Measurements from ENCODE around the gene SLC38A3. TPM values are rescaled to one million over a fixed set of nuclear protein-coding genes. Genes with fewer than 3 reads are reported as not detected.
"Not testable (repeated sequence)": the region's sequence is repeated elsewhere in the genome, so short reads cannot be mapped to it uniquely, and the experiment has no call there.

The SLC38A3 gene
- total RNA-seq, 1 donor from 2014 or later, result 0.56 TPM

- Mint-ChIP-seq H3K4me3 (ENCODE audit: unreplicated experiment) (peak overlapping the region; percentile 87), H3K4me1 (ENCODE audit: unreplicated experiment) (peaks cover 76% of the 10 kb centered on the region)
Observed at GRCh38 chr3:50242851-50243542, 37.9 kb downstream of the SLC38A3 start.

DNA sequence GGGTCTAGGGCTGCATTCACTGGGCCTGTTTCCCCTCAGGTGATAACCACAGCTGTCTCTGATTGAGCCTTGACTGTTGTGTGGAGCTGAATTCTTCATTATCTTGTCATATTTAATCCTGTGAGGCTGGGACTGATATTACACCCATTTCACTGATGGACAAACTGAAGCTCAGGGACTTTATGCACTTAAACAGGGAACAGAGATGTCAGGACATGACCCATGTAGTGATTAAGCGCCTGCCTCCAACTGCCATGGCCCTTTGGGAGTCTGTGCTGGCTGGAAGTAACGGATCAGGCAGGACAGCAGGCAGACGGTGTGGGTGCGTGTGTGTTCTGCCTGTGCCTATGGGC, 38.4 kb downstream of the SLC38A3 start:
- H3K27ac Mint-ChIP-seq (ENCODE audit: unreplicated experiment), result peak overlapping the region; percentile 99
- H3K36me3 Mint-ChIP-seq (ENCODE audit: low read depth, unreplicated experiment), result peaks cover 27% of the 10 kb centered on the region
- H3K4me1 Mint-ChIP-seq (ENCODE audit: unreplicated experiment), result peaks cover 80% of the 10 kb centered on the region
- no peak for DNase-seq (ENCODE audit: low spot score)
- peaks cover 24% of the 10 kb centered on the region for H3K27me3 Mint-ChIP-seq (ENCODE audit: unreplicated experiment)
- H3K4me3 Mint-ChIP-seq (ENCODE audit: unreplicated experiment), result peak overlapping the region; percentile 85
- TF ChIP-seq CTCF (IDR thresholded peaks at IDR 0.05; ENCODE audit: unreplicated experiment), result no peak
- no peaks in the 10 kb centered on the region for H3K9me3 Mint-ChIP-seq (ENCODE audit: unreplicated experiment)

More at GRCh38 chr3:50242851-50243542, 37.9 kb downstream of the SLC38A3 start:
- Mint-ChIP-seq H3K27ac (ENCODE audit: unreplicated experiment) (peak overlapping the region; percentile 99), H3K27me3 (ENCODE audit: unreplicated experiment) (peaks cover 18% of the 10 kb centered on the region), H3K36me3 (ENCODE audit: low read depth, unreplicated experiment) (peaks cover 24% of the 10 kb centered on the region), H3K9me3 (ENCODE audit: unreplicated experiment) (no peaks in the 10 kb centered on the region)
- no peak for TF ChIP-seq CTCF (IDR thresholded peaks at IDR 0.05; ENCODE audit: unreplicated experiment)
- peak; percentile 77 for DNase-seq (ENCODE audit: low spot score)

GRCh38 chr3:50244813-50245212, 39.7 kb downstream of the SLC38A3 start:
- H3K27me3 Mint-ChIP-seq (ENCODE audit: unreplicated experiment), result peaks cover 22% of the 10 kb centered on the region
- H3K9me3 Mint-ChIP-seq (ENCODE audit: unreplicated experiment); DNase-seq (ENCODE audit: low spot score): not testable (repeated sequence)
- H3K27ac Mint-ChIP-seq (ENCODE audit: unreplicated experiment), result peak overlapping the region; percentile 95
- H3K36me3 Mint-ChIP-seq (ENCODE audit: low read depth, unreplicated experiment), result peaks cover 22% of the 10 kb centered on the region
- peaks cover 75% of the 10 kb centered on the region for H3K4me1 Mint-ChIP-seq (ENCODE audit: unreplicated experiment)
- peak overlapping the region; percentile 71 for H3K4me3 Mint-ChIP-seq (ENCODE audit: unreplicated experiment)

DNA sequence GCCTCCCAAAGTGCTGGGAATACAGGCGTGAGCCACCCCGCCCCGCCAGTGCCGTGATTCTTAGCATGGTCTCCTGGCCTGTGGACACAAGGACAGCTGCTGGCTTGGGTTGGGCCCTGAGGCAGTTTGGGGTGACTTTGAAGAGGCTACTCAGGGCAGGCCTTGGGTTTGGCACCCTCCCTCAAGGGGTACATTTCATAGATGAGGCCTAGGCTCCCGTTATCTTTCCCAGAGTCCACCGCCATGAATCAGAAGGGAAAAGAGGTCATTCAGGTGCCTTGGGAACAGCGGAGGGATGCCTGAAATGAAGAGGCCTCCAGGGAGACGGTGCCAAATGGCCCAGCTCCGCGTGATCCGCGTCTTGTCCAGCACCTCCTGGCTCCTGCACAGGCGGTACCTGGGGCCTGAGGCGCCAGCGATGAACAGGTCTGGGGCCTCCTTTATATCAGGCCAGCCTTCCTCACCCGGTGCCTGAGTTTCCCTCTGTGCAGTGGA, 40.2 kb downstream of the SLC38A3 start:
- peak overlapping the region; percentile 71 for H3K4me3 Mint-ChIP-seq (ENCODE audit: unreplicated experiment)
- peak; percentile 14 for DNase-seq (ENCODE audit: low spot score)
- no peaks in the 10 kb centered on the region for H3K9me3 Mint-ChIP-seq (ENCODE audit: unreplicated experiment)
- H3K27me3 Mint-ChIP-seq (ENCODE audit: unreplicated experiment), result peaks cover 23% of the 10 kb centered on the region
- peak overlapping the region; percentile 95 for H3K27ac Mint-ChIP-seq (ENCODE audit: unreplicated experiment)
- TF ChIP-seq CTCF (IDR thresholded peaks at IDR 0.05; ENCODE audit: unreplicated experiment), result no peak
- H3K4me1 Mint-ChIP-seq (ENCODE audit: unreplicated experiment), result peaks cover 73% of the 10 kb centered on the region
- H3K36me3 Mint-ChIP-seq (ENCODE audit: low read depth, unreplicated experiment), result peaks cover 19% of the 10 kb centered on the region

DNA sequence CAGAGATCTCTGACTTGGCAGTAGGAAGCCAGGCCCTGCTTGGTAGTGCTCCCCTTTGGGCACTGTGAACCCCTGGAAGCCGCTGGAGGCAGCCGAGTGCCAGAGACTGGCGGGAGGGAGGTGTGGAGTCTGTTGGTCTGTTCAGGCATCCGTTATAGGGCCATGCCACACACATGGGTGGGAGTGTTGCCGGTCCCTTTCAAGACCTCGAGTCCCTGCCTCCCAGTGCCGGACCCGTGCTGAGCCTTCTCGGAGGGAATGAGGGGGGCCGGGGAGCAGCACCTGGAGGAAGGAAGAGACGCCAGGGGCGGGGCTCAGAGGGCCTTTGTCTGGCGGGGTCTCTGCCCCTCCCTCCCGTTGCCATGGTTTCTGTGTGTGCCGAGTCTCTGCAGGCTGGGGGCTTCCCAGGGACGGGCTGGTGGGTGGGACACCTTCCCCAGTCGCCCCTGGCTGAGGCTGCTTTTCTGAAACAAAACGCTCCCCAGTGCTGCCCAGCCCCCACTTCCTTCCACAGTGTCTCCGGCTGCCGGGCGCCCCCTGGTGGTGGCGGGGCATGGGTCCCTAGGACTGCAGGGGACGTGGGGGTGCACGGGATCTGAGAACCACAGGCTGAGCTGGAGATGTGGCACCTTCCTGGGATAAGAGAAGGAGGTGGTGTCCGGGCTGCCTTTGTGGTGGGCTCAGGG, 40.9 kb downstream of the SLC38A3 start:
- no peak overlapping the region for H3K4me3 Mint-ChIP-seq (ENCODE audit: unreplicated experiment)
- peak overlapping the region; percentile 95 for H3K27ac Mint-ChIP-seq (ENCODE audit: unreplicated experiment)
- peaks cover 21% of the 10 kb centered on the region for H3K36me3 Mint-ChIP-seq (ENCODE audit: low read depth, unreplicated experiment)
- no peaks in the 10 kb centered on the region for H3K9me3 Mint-ChIP-seq (ENCODE audit: unreplicated experiment)
- peaks cover 74% of the 10 kb centered on the region for H3K4me1 Mint-ChIP-seq (ENCODE audit: unreplicated experiment)
- H3K27me3 Mint-ChIP-seq (ENCODE audit: unreplicated experiment), result peaks cover 25% of the 10 kb centered on the region
- DNase-seq (ENCODE audit: low spot score), result peak; percentile 99
- peak; percentile 97 for TF ChIP-seq CTCF (IDR thresholded peaks at IDR 0.05; ENCODE audit: unreplicated experiment)

Measured in endothelial cell (in vitro differentiated cells).